Vagina (tissue), 2 donors: ENCODE results near the gene DOCK1. TPM values are rescaled to one million over a fixed set of nuclear protein-coding genes. Genes with fewer than 3 reads are reported as not detected.

Experiments
- DNase-seq, 2 donors: peaks; one replicate each; pipeline ENCODE4 v3.0.0-alpha.2; 2017; ENCODE audit errors: extremely low spot score in 2 of 2
- H3K27ac ChIP-seq: fragments of 200-600 bp; sonication (generic); one replicate; pipeline ENCODE4 v1.5.1; 2019
- H3K27me3 ChIP-seq: fragments of 200-600 bp; sonication (generic); one replicate; pipeline ENCODE4 v1.5.1; 2019
- H3K36me3 ChIP-seq, 2 donors: fragments of 200-600 bp; sonication (generic); one replicate each; pipeline ENCODE4 v1.5.1; 2017 to 2019
- H3K4me1 ChIP-seq: fragments of 200-600 bp; sonication (generic); one replicate; pipeline ENCODE4 v1.5.1; 2019
- H3K4me3 ChIP-seq, 2 donors: fragments of 200-600 bp; sonication (generic); 1 replicate in 1 of 2; 2 replicates in 1 of 2; pipeline ENCODE4 v1.5.1; 2016 to 2019
- H3K9me3 ChIP-seq: fragments of 200-600 bp; sonication (generic); one replicate; pipeline ENCODE4 v1.5.1; 2019
- POLR2A ChIP-seq, 2 donors: fragments of 450-650 bp; IDR thresholded peaks; one replicate each; pipeline ENCODE4 v1.6.1; 2017; ENCODE audit warnings: antibody characterized with exemption in 2 of 2, mild to moderate bottlenecking in 2 of 2, moderate library complexity in 2 of 2
- POLR2AphosphoS5 ChIP-seq, 2 donors: sonication (generic); formaldehyde crosslinking; IDR thresholded peaks; one replicate each; pipeline ENCODE4 v1.9.0; 2017; ENCODE audit warnings: antibody characterized with exemption in 2 of 2, mild to moderate bottlenecking in 2 of 2, low read depth in 1 of 2; ENCODE audit not compliant: insufficient read depth in 1 of 2
- intact Hi-C: fragments of 100-400 bp; cut with DNase I; formaldehyde crosslinking; loops from one replicate; pipeline ENCODE4 v1.15.1; 2023
- total RNA-seq: library from RNA; depleted of rRNA; stranded (reverse); fragments of >200 nt; gene quantifications from one replicate; pipeline ENCODE4 v1.2.3, GENCODE V29; 2016
- TF ChIP-seq, protein P1 (sequence below), 3 experiments: fragments of 450-650 bp in 2 of 3; fragments of 200-600 bp in 1 of 3; sonication (generic) in 1 of 3; IDR thresholded peaks; one replicate each; pipeline ENCODE4 v1.5.1; 2017 to 2019; ENCODE audit warnings: antibody characterized with exemption in 3 of 3, mild to moderate bottlenecking in 2 of 3, moderate library complexity in 2 of 3

DOCK1 gene
- total RNA-seq, 1 donor from 2014 or later: 64.6 TPM

DNA sequence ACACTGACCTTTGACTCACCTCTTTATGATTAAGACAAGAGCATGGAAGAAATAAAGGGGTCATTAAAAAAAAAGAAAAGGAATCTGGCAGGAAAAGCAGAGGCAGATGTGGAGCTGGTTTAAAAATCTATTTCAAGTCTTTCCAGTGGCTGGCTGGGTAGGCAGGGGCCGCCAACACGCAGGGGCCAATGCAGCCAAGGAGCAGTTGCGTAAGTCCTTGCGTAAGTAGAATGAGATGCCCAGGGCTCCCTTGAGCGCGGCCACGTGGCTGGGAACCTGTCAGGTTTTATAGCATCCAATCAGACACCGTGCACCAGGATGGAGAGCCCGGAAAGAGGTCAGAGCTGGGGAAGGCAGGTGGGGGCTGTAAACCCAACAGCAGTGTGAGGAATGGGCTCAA lies 414.9 kb downstream of the DOCK1 start:
- H3K36me3 ChIP-seq: no peaks in the 10 kb centered on the region
- H3K4me3 ChIP-seq: no peak overlapping the region
- no peak overlapping the region for H3K27ac ChIP-seq
- intact Hi-C loops: no loop called here
- no peak for DNase-seq
- no peaks in the 10 kb centered on the region for H3K4me1 ChIP-seq
- H3K27me3 ChIP-seq: no peaks in the 10 kb centered on the region
- TF ChIP-seq, protein P1, sequence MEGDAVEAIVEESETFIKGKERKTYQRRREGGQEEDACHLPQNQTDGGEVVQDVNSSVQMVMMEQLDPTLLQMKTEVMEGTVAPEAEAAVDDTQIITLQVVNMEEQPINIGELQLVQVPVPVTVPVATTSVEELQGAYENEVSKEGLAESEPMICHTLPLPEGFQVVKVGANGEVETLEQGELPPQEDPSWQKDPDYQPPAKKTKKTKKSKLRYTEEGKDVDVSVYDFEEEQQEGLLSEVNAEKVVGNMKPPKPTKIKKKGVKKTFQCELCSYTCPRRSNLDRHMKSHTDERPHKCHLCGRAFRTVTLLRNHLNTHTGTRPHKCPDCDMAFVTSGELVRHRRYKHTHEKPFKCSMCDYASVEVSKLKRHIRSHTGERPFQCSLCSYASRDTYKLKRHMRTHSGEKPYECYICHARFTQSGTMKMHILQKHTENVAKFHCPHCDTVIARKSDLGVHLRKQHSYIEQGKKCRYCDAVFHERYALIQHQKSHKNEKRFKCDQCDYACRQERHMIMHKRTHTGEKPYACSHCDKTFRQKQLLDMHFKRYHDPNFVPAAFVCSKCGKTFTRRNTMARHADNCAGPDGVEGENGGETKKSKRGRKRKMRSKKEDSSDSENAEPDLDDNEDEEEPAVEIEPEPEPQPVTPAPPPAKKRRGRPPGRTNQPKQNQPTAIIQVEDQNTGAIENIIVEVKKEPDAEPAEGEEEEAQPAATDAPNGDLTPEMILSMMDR (IDR thresholded peaks at IDR 0.05): no peak
- TF ChIP-seq POLR2A (IDR thresholded peaks at IDR 0.05) (no peak), POLR2AphosphoS5 (IDR thresholded peaks at IDR 0.05; ENCODE audit: insufficient read depth in 1 of 2, low read depth in 1 of 2) (no peak)
- no peaks in the 10 kb centered on the region for H3K9me3 ChIP-seq

DNA sequence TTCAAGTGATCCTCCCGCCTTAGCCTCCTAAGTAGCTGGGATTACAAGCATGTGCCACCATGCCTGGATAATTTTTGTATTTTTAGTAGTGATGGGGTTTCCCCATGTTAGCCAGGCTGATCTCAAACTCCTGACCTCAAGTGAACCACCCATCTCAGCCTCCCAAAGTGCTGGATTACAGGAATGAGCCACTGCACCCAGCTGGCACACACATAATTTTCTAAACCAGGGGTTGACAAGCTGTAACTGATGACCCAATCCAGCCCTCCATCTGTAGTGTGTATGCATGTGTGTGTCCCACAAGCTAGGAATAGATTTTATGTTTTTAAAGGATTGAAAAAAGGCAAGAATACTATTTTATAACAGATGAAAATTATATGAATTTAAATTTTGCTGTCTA lies 417.1 kb downstream of the DOCK1 start:
- Histone ChIP-seq H3K36me3 (no peaks in the 10 kb centered on the region), H3K4me3 (no peak overlapping the region), H3K27ac (no peak overlapping the region), H3K4me1 (no peaks in the 10 kb centered on the region), H3K27me3 (no peaks in the 10 kb centered on the region), H3K9me3 (no peaks in the 10 kb centered on the region)
- intact Hi-C loops: no loop called here
- no peak for DNase-seq
- TF ChIP-seq POLR2A (IDR thresholded peaks at IDR 0.05) (no peak), POLR2AphosphoS5 (IDR thresholded peaks at IDR 0.05; ENCODE audit: insufficient read depth in 1 of 2, low read depth in 1 of 2) (no peak)
- TF ChIP-seq, protein P1 (IDR thresholded peaks at IDR 0.05): no peak

DNA sequence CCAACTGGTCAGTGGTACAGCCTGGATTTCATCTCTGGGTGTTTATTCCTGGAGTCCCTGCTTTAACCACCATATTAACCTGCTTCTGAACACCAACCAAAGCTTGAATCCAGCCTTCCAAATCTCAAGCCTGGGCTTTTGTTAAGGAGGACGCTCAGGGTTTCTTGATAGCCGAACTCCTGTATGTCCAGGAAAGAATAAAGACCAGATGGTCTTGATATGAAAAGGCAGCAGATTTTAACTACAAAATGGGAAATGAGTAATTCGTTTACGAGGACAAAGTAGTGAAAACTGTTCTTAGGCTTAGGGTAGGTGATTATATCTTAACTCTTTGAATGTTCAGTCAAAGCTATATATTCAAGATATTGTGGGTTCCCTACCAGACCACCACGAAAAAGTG lies 420.3 kb downstream of the DOCK1 start:
- Histone ChIP-seq H3K27ac (no peak overlapping the region), H3K27me3 (no peaks in the 10 kb centered on the region), H3K4me1 (no peaks in the 10 kb centered on the region), H3K36me3 (no peaks in the 10 kb centered on the region), H3K4me3 (no peak overlapping the region), H3K9me3 (no peaks in the 10 kb centered on the region)
- DNase-seq: no peak
- TF ChIP-seq, protein P1 (IDR thresholded peaks at IDR 0.05): no peak
- TF ChIP-seq POLR2A (IDR thresholded peaks at IDR 0.05): no peak
- no peak for TF ChIP-seq POLR2AphosphoS5 (IDR thresholded peaks at IDR 0.05; ENCODE audit: insufficient read depth in 1 of 2, low read depth in 1 of 2)
- intact Hi-C loops: no loop called here

DNA sequence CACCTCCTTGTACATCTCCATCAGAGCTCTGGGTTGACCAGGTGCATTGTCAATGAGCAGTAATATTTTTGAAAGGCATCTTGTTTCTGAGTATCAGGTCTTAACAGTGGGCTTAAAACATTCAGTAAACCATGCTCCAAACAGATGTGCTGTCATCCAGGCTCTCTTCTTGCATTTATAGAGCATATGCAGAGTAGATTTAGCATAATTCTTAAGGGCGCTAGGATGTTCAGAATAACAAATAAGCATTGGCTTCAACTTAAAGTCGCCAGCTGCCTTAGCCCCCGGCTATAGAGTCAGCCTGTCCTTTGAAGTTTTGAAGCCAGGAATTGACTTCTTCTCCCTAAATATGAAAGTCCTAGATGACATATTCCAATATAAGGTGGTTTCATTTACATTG lies 421.7 kb downstream of the DOCK1 start:
- intact Hi-C loops: no loop called here
- Histone ChIP-seq H3K4me1 (no peaks in the 10 kb centered on the region), H3K9me3 (no peaks in the 10 kb centered on the region), H3K4me3 (no peak overlapping the region), H3K27ac (no peak overlapping the region), H3K27me3 (no peaks in the 10 kb centered on the region), H3K36me3 (no peaks in the 10 kb centered on the region)
- TF ChIP-seq POLR2A (IDR thresholded peaks at IDR 0.05) (no peak), POLR2AphosphoS5 (IDR thresholded peaks at IDR 0.05; ENCODE audit: insufficient read depth in 1 of 2, low read depth in 1 of 2) (no peak)
- TF ChIP-seq, protein P1 (IDR thresholded peaks at IDR 0.05): no peak
- no peak for DNase-seq

DNA sequence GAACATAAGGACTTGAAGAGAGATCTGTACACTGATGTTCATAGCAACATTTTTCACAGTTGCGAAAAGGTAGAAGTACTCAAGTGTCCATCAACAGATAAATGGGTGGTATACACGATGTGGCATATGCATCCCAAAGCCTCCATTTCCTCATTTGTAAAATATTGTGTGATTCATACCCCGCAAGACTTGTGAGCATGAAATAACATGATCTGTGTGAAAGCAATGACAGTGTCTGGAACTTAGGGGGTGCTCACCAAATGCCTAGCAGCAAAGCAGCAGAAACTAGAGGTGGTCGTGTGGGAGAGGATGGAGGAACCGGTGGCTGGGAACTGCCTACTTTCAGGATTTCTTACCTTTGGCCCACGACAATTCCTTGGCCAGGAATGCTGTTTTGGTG lies 426.5 kb downstream of the DOCK1 start:
- Histone ChIP-seq H3K27me3 (no peaks in the 10 kb centered on the region), H3K4me3 (no peak overlapping the region), H3K4me1 (no peaks in the 10 kb centered on the region), H3K27ac (no peak overlapping the region), H3K9me3 (no peaks in the 10 kb centered on the region), H3K36me3 (no peaks in the 10 kb centered on the region)
- intact Hi-C loops: no loop called here
- TF ChIP-seq, protein P1 (IDR thresholded peaks at IDR 0.05): no peak
- TF ChIP-seq POLR2AphosphoS5 (IDR thresholded peaks at IDR 0.05; ENCODE audit: insufficient read depth in 1 of 2, low read depth in 1 of 2) (no peak), POLR2A (IDR thresholded peaks at IDR 0.05) (no peak)
- no peak for DNase-seq
